ENCODE data around the gene UCK2. TPM values are rescaled to one million over a fixed set of nuclear protein-coding genes. Genes with fewer than 3 reads are reported as not detected.

The UCK2 gene
- total and polyA plus RNA-seq, 7 experiments from 2014 or later, result 0.89 to 32.7 (median 1.2) TPM

GRCh38 chr1:165892935-165893334 is 65.5 kb downstream of the UCK2 start:
- Histone ChIP-seq H3K4me1 (ENCODE audit: control insufficient read depth in 2 of 2, insufficient read depth in 2 of 2, low read length in 2 of 2) (no peaks in the 10 kb centered on the region), H3K9me3 (ENCODE audit: control insufficient read depth in 2 of 3, low read length in 3 of 3) (no peaks in the 10 kb centered on the region), H3K4me3 (ENCODE audit: low read length) (no peak overlapping the region), H3K27me3 (ENCODE audit: control insufficient read depth in 2 of 2, insufficient read depth in 2 of 2, low read length in 2 of 2) (no peaks in the 10 kb centered on the region), H3K27ac (ENCODE audit: low read depth, low read length) (no peak overlapping the region), H3K36me3 (ENCODE audit: control insufficient read depth in 2 of 3, insufficient read depth in 3 of 3, low read length in 3 of 3) (no peaks in the 10 kb centered on the region)
- CTCF ChIA-PET, result interaction anchor here (0.8 kb wide), 1 partner anchor 293 kb away, joined by 3 read pairs; no protein-coding TSS in a partner anchor
- H3K9me3 Mint-ChIP-seq, result peaks cover 0 to 2% (median 0%) of the 10 kb centered on the region in 11 donors
- intact Hi-C loops (cut with micrococcal nuclease), result no loop called here
- DNase-seq (no peak), ATAC-seq (no peak)
- peaks cover 0 to 11% (median 0%) of the 10 kb centered on the region in 7 donors for H3K4me1 Mint-ChIP-seq
- H3K4me3 Mint-ChIP-seq, result no peak overlapping the region
- H3K36me3 Mint-ChIP-seq, result peaks cover 0 to 5% (median 0%) of the 10 kb centered on the region in 5 donors
- peaks cover 0 to 8% (median 0%) of the 10 kb centered on the region in 5 donors for H3K27me3 Mint-ChIP-seq
- H3K27ac Mint-ChIP-seq, result peak overlapping the region in 1 of 9 donors; percentile 43
- POLR2A ChIA-PET, result no interaction called here

GRCh38 chr1:165893507-165893906 is 66.1 kb downstream of the UCK2 start:
- Histone ChIP-seq H3K27me3 (ENCODE audit: control insufficient read depth in 2 of 2, insufficient read depth in 2 of 2, low read length in 2 of 2) (no peaks in the 10 kb centered on the region), H3K36me3 (ENCODE audit: control insufficient read depth in 2 of 3, insufficient read depth in 3 of 3, low read length in 3 of 3) (no peaks in the 10 kb centered on the region), H3K27ac (ENCODE audit: low read depth, low read length) (no peak overlapping the region), H3K9me3 (ENCODE audit: control insufficient read depth in 2 of 3, low read length in 3 of 3) (no peaks in the 10 kb centered on the region), H3K4me3 (ENCODE audit: low read length) (no peak overlapping the region), H3K4me1 (ENCODE audit: control insufficient read depth in 2 of 2, insufficient read depth in 2 of 2, low read length in 2 of 2) (no peaks in the 10 kb centered on the region)
- H3K36me3 Mint-ChIP-seq, result peaks cover 0 to 5% (median 0%) of the 10 kb centered on the region in 5 donors
- ChIA-PET POLR2A (no interaction called here), CTCF (interaction anchor here (0.8 kb wide), 1 partner anchor 294 kb away, joined by 3 read pairs; no protein-coding TSS in a partner anchor)
- peaks cover 0 to 11% (median 0%) of the 10 kb centered on the region in 7 donors for H3K4me1 Mint-ChIP-seq
- peaks cover 0 to 8% (median 0%) of the 10 kb centered on the region in 5 donors for H3K27me3 Mint-ChIP-seq
- no peak overlapping the region for H3K27ac Mint-ChIP-seq
- ATAC-seq, result no peak
- no peak for DNase-seq
- H3K9me3 Mint-ChIP-seq, result peaks cover 0 to 2% (median 0%) of the 10 kb centered on the region in 11 donors
- intact Hi-C loops (cut with micrococcal nuclease), result no loop called here
- no peak overlapping the region for H3K4me3 Mint-ChIP-seq

DNA sequence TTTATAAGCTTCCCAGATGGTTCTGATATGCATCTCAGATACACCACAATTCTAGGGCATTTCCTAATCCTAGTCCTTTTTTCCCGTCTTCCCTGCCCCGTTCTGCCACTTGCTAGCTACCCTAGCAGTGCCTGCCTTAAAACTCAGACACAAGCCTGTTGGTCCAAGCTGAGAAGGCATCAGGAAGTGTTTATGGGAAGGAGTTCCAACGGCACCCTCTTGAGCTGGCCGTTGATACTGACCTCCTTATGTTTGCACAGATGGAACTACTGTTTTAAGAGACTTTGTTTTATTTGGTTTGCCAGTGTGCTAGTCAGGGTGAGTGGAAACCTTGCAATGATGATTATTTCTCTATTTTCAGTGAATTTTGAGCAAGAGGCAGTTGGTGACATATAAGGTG is 67.2 kb downstream of the UCK2 start:
- Histone ChIP-seq H3K27ac (ENCODE audit: low read depth, low read length) (no peak overlapping the region), H3K27me3 (ENCODE audit: control insufficient read depth in 2 of 2, insufficient read depth in 2 of 2, low read length in 2 of 2) (no peaks in the 10 kb centered on the region), H3K9me3 (ENCODE audit: control insufficient read depth in 2 of 3, low read length in 3 of 3) (no peaks in the 10 kb centered on the region), H3K4me3 (ENCODE audit: low read length) (no peak overlapping the region), H3K36me3 (ENCODE audit: control insufficient read depth in 2 of 3, insufficient read depth in 3 of 3, low read length in 3 of 3) (no peaks in the 10 kb centered on the region), H3K4me1 (ENCODE audit: control insufficient read depth in 2 of 2, insufficient read depth in 2 of 2, low read length in 2 of 2) (no peaks in the 10 kb centered on the region)
- POLR2A ChIA-PET, result no interaction called here
- peaks cover 0 to 2% (median 0%) of the 10 kb centered on the region in 11 donors for H3K9me3 Mint-ChIP-seq
- H3K27me3 Mint-ChIP-seq, result peaks cover 0 to 8% (median 0%) of the 10 kb centered on the region in 5 donors
- H3K4me3 Mint-ChIP-seq, result no peak overlapping the region
- intact Hi-C loops (cut with micrococcal nuclease), result no loop called here
- peaks cover 0 to 11% (median 0%) of the 10 kb centered on the region in 7 donors for H3K4me1 Mint-ChIP-seq
- CTCF ChIA-PET, result no interaction called here
- DNase-seq (no peak), ATAC-seq (no peak)
- H3K27ac Mint-ChIP-seq, result no peak overlapping the region
- H3K36me3 Mint-ChIP-seq, result peaks cover 0 to 5% (median 0%) of the 10 kb centered on the region in 5 donors

GRCh38 chr1:165895451-165895871 is 68.0 kb downstream of the UCK2 start:
- peaks cover 0 to 2% (median 0%) of the 10 kb centered on the region in 11 donors for H3K9me3 Mint-ChIP-seq
- no peak overlapping the region for H3K27ac ChIP-seq (ENCODE audit: low read depth, low read length)
- H3K4me3 ChIP-seq (ENCODE audit: low read length), result no peak overlapping the region
- no peaks in the 10 kb centered on the region for H3K9me3 ChIP-seq (ENCODE audit: control insufficient read depth in 2 of 3, low read length in 3 of 3)
- ChIA-PET CTCF (interaction anchor here (0.6 kb wide), 1 partner anchor 130 kb away, joined by 3 read pairs; no protein-coding TSS in a partner anchor), POLR2A (no interaction called here)
- H3K27ac Mint-ChIP-seq, result no peak overlapping the region
- peaks cover 0 to 17% (median 3%) of the 10 kb centered on the region in 7 donors for H3K4me1 Mint-ChIP-seq
- H3K36me3 ChIP-seq (ENCODE audit: control insufficient read depth in 2 of 3, insufficient read depth in 3 of 3, low read length in 3 of 3), result no peaks in the 10 kb centered on the region
- H3K4me1 ChIP-seq (ENCODE audit: control insufficient read depth in 2 of 2, insufficient read depth in 2 of 2, low read length in 2 of 2), result no peaks in the 10 kb centered on the region
- no peak for ATAC-seq
- no peaks in the 10 kb centered on the region for H3K27me3 ChIP-seq (ENCODE audit: control insufficient read depth in 2 of 2, insufficient read depth in 2 of 2, low read length in 2 of 2)
- H3K36me3 Mint-ChIP-seq, result peaks cover 0 to 5% (median 0%) of the 10 kb centered on the region in 5 donors
- intact Hi-C loops (cut with micrococcal nuclease), result no loop called here
- H3K27me3 Mint-ChIP-seq, result peaks cover 0 to 8% (median 0%) of the 10 kb centered on the region in 5 donors
- no peak overlapping the region for H3K4me3 Mint-ChIP-seq
- DNase-seq, result no peak

DNA sequence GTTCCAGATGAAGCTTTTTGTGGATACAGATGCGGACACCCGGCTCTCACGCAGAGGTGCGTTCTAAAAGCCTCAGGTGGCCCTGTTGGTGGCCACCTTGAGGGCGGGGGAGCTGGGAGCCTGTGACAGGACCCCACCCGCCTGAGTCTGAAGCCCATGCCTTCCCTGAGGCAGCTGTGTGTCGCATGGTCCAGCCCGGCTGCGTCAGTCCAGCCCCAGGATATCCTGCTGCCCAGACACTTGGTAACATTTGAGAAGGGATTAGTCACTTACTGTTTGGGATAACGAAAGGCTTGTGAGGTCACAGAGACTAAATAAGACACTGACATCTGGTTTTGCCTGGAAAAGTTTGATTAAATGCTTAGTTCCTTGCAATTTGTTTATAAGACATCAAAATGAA is 68.9 kb downstream of the UCK2 start:
- Mint-ChIP-seq H3K4me3 (no peak overlapping the region), H3K9me3 (peaks cover 0 to 2% (median 0%) of the 10 kb centered on the region in 11 donors), H3K27ac (no peak overlapping the region), H3K4me1 (peaks cover 0 to 19% (median 6%) of the 10 kb centered on the region in 7 donors), H3K27me3 (peaks cover 0 to 8% (median 0%) of the 10 kb centered on the region in 5 donors), H3K36me3 (peaks cover 0 to 5% (median 0%) of the 10 kb centered on the region in 5 donors)
- no peak overlapping the region for H3K27ac ChIP-seq (ENCODE audit: low read depth, low read length)
- ATAC-seq (no peak), DNase-seq (no peak)
- H3K36me3 ChIP-seq (ENCODE audit: control insufficient read depth in 2 of 3, insufficient read depth in 3 of 3, low read length in 3 of 3), result no peaks in the 10 kb centered on the region
- no peaks in the 10 kb centered on the region for H3K4me1 ChIP-seq (ENCODE audit: control insufficient read depth in 2 of 2, insufficient read depth in 2 of 2, low read length in 2 of 2)
- no peaks in the 10 kb centered on the region for H3K9me3 ChIP-seq (ENCODE audit: control insufficient read depth in 2 of 3, low read length in 3 of 3)
- H3K27me3 ChIP-seq (ENCODE audit: control insufficient read depth in 2 of 2, insufficient read depth in 2 of 2, low read length in 2 of 2), result no peaks in the 10 kb centered on the region
- ChIA-PET CTCF (no interaction called here), POLR2A (no interaction called here)
- no peak overlapping the region for H3K4me3 ChIP-seq (ENCODE audit: low read length)
- intact Hi-C loops (cut with micrococcal nuclease), result no loop called here

- H3K27me3 ChIP-seq (ENCODE audit: control insufficient read depth in 2 of 2, insufficient read depth in 2 of 2, low read length in 2 of 2), result no peaks in the 10 kb centered on the region
- ChIA-PET POLR2A (interaction anchor here (0.6 kb wide), 1 partner anchor 200 kb away, joined by 3 read pairs; no protein-coding TSS in a partner anchor), CTCF (interaction anchor here (1.2 kb wide), 1 partner anchor 16 kb away, joined by 3 read pairs; no protein-coding TSS in a partner anchor)
- DNase-seq, result no peak
- no peaks in the 10 kb centered on the region for H3K9me3 ChIP-seq (ENCODE audit: control insufficient read depth in 2 of 3, low read length in 3 of 3)
- ATAC-seq, result no peak
- no peak overlapping the region for H3K4me3 ChIP-seq (ENCODE audit: low read length)
- Mint-ChIP-seq H3K9me3 (no peaks in the 10 kb centered on the region), H3K4me3 (no peak overlapping the region), H3K36me3 (peaks cover 0 to 2% (median 0%) of the 10 kb centered on the region in 5 donors), H3K27me3 (peaks cover 0 to 4% (median 0%) of the 10 kb centered on the region in 5 donors), H3K4me1 (peaks cover 0 to 19% (median 6%) of the 10 kb centered on the region in 7 donors), H3K27ac (peak overlapping the region in 1 of 9 donors; percentile 60)
- no peaks in the 10 kb centered on the region for H3K36me3 ChIP-seq (ENCODE audit: control insufficient read depth in 2 of 3, insufficient read depth in 3 of 3, low read length in 3 of 3)
- no peaks in the 10 kb centered on the region for H3K4me1 ChIP-seq (ENCODE audit: control insufficient read depth in 2 of 2, insufficient read depth in 2 of 2, low read length in 2 of 2)
- H3K27ac ChIP-seq (ENCODE audit: low read depth, low read length), result no peak overlapping the region
- intact Hi-C loops (cut with micrococcal nuclease), result no loop called here
These were observed 70.2 kb downstream of the UCK2 start for GRCh38 chr1:165897326-165898303.

All from naive thymus-derived CD4-positive, alpha-beta T cell (primary cell).